GM21423 (cell line): ENCODE data around the gene SH3GL3.

Experiments used
- ATAC-seq: cut with Tn5 transposase; IDR thresholded peaks from one replicate; pipeline ENCODE4 v1.9.1; 2021; ENCODE audit warnings: mild to moderate bottlenecking, moderate library complexity; ENCODE audit not compliant: unreplicated experiment

SH3GL3 gene

GRCh38 chr15:83565138-83565537 is 118.0 kb downstream of the SH3GL3 start:
- no peak for ATAC-seq

- no peak for ATAC-seq
Measured at GRCh38 chr15:83565553-83566159, 118.5 kb downstream of the SH3GL3 start.

- no peak for ATAC-seq
Measured at GRCh38 chr15:83567318-83567717, 120.2 kb downstream of the SH3GL3 start.

- ATAC-seq = no peak
Measured at GRCh38 chr15:83569341-83569740, 122.2 kb downstream of the SH3GL3 start.

GRCh38 chr15:83570756-83571155 is 123.6 kb downstream of the SH3GL3 start:
- ATAC-seq = no peak

GRCh38 chr15:83571820-83572707 is 124.9 kb downstream of the SH3GL3 start:
- no peak for ATAC-seq

- no peak for ATAC-seq
Measured at GRCh38 chr15:83574345-83574744, 127.2 kb downstream of the SH3GL3 start.

- ATAC-seq = no peak
Measured at GRCh38 chr15:83578691-83579090, 131.6 kb downstream of the SH3GL3 start.

GRCh38 chr15:83581381-83581780 is 134.2 kb downstream of the SH3GL3 start:
- ATAC-seq = no peak

GRCh38 chr15:83582381-83582780 is 135.2 kb downstream of the SH3GL3 start:
- no peak for ATAC-seq

GRCh38 chr15:83585601-83586335 is 138.6 kb downstream of the SH3GL3 start:
- ATAC-seq = no peak

- ATAC-seq = no peak
Measured at GRCh38 chr15:83587091-83587490, 139.9 kb downstream of the SH3GL3 start.

GRCh38 chr15:83588441-83588840 is 141.3 kb downstream of the SH3GL3 start:
- no peak for ATAC-seq

- ATAC-seq = no peak
Measured at GRCh38 chr15:83592370-83593040, 145.4 kb downstream of the SH3GL3 start.

GRCh38 chr15:83595191-83595590 is 148.1 kb downstream of the SH3GL3 start:
- no peak for ATAC-seq

- no peak for ATAC-seq
Measured at GRCh38 chr15:83598031-83598430, 150.9 kb downstream of the SH3GL3 start.

GRCh38 chr15:83602021-83602420 is 154.9 kb downstream of the SH3GL3 start:
- ATAC-seq = no peak

GRCh38 chr15:83604549-83604948 is 157.4 kb downstream of the SH3GL3 start:
- ATAC-seq = no peak

GRCh38 chr15:83605111-83605945 is 158.2 kb downstream of the SH3GL3 start:
- ATAC-seq = no peak

- no peak for ATAC-seq
Measured at GRCh38 chr15:83610132-83610531, 163.0 kb downstream of the SH3GL3 start.
